ENCODE data around the gene TBC1D17. TPM values are rescaled to one million over a fixed set of nuclear protein-coding genes. Genes with fewer than 3 reads are reported as not detected.
"Not testable (repeated sequence)": the region's sequence is repeated elsewhere in the genome, so short reads cannot be mapped to it uniquely, and the experiment has no call there.

The TBC1D17 gene
- total RNA-seq, 2 experiments from 2014 or later: 42.3 to 47.6 TPM

DNA sequence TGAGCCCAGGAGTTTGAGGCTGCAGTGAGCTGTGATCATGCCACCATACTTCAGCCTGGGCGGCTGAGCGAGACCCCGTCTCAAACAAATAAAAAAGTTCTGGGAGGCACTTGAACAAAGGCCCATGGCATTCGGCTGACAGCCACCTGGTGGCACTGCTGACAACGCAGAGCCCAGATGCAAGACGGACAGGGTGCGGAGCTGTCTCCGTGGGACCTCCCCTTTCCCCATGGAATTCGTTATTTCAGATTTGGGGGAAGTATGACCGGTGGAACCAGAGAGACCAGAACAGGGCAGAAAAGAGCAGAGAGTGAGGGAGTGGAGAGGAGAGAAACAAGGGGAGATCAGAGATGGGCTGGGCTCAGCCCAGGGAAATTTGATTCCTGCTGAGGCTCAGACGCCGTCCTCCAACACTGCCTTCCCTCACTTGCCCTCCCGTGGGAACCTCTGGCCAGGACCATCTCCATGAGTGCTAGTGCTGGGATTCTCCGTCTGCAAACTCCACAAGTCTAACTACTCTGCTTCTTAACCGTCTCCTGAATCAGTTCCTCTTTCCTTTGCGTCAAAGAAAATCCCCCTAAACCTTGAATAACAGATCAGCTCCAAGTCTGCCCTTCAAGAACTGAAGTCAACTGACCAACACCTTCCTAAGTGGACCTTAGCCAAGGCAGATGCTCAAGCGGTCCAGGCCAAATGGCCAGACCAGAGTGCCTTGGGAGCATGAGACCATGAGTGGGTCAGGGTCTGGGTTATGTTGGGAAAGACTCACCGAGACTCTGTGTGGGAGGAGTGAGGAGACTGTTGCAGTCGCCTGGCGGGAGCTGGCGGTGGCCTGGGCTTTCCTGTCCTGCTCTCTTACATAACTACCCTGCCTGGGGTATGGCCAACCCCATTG is 39.6 kb downstream of the TBC1D17 start:
- no peak for DNase-seq
- CTCF ChIA-PET: no interaction called here
- Mint-ChIP-seq H3K4me3 (no peak overlapping the region), H3K9me3 (no peaks in the 10 kb centered on the region), H3K27ac (no peak overlapping the region), H3K27me3 (no peaks in the 10 kb centered on the region), H3K4me1 (peaks cover 50% of the 10 kb centered on the region), H3K36me3 (ENCODE audit: low read depth) (peaks cover 76% of the 10 kb centered on the region)
- POLR2A ChIA-PET: interaction anchor here (1.5 kb wide), 1 partner anchor 24 kb away, joined by 3 read pairs; no protein-coding TSS in a partner anchor

DNA sequence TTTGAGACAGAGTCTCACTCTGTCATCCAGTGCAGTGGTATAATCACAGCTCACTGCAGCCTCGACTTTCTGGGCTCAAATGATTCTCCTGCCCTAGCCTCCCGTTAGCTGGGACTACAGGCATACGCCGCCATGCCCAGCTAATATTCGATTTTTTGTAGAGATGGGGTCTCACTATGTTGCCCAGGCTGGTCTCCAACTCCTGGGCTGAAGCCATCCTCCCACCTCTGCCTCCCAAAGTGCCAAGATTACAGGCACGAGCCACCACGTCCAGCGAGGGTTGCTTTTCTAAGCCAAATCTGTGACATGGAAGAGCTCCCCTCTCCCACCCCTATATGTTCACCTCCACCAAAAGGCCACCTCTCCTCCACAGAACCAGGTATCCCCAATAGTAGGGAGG is 40.6 kb downstream of the TBC1D17 start:
- no peak overlapping the region for H3K4me3 Mint-ChIP-seq
- no peak overlapping the region for H3K27ac Mint-ChIP-seq
- ChIA-PET CTCF (interaction anchor here (0.6 kb wide), 1 partner anchor 12 kb away, joined by 3 read pairs; no protein-coding TSS in a partner anchor), POLR2A (interaction anchor here (4.1 kb wide), 1 partner anchor 11 kb away, joined by 27 read pairs; the partner anchor contains the start of genes ATF5 and NUP62)
- no peak for DNase-seq
- H3K9me3 Mint-ChIP-seq: no peaks in the 10 kb centered on the region
- peaks cover 49% of the 10 kb centered on the region for H3K4me1 Mint-ChIP-seq
- H3K27me3 Mint-ChIP-seq: no peaks in the 10 kb centered on the region
- H3K36me3 Mint-ChIP-seq (ENCODE audit: low read depth): peaks cover 77% of the 10 kb centered on the region

DNA sequence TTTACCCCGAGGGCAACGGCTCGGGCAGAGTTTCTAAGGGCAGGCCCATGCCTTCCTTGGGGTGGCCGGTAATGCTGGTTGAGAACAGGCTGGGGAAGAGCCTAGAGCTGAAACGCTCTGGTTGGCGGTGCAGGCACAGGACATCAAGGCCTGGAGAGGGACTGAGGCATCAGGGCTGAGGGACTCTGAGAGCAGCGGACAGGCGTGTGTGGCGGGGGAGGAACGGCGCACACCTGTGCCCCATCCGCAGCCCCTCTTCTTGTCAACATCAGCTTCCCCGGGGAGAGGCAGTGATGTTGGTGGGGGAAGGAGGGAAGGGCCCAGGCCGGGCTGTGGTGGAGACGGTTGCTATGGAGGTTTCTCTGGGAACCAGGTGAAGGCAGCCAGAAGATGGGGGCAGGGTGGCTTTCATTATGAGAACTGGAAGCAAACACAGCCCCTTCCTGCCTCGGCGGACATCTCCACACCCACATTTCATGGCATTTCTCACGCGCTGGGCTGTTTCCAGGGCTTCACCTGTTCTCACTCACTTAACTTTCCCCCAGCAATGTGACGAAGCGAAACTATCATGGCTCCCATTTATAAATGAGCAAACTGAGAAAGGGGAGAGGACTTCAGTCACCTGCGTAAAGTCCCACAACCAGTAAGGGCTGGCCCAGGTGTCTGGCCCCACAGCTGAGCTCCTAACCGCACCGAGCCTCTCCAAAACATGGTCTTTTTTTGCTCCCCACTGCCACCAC is 43.3 kb downstream of the TBC1D17 start:
- no peak for DNase-seq
- no peaks in the 10 kb centered on the region for H3K27me3 Mint-ChIP-seq
- CTCF ChIA-PET: interaction anchor here (0.5 kb wide), 1 partner anchor 21 kb away, joined by 3 read pairs; no protein-coding TSS in a partner anchor
- H3K27ac Mint-ChIP-seq: peak overlapping the region; percentile 52
- H3K4me1 Mint-ChIP-seq: peaks cover 51% of the 10 kb centered on the region
- no peaks in the 10 kb centered on the region for H3K9me3 Mint-ChIP-seq
- H3K36me3 Mint-ChIP-seq (ENCODE audit: low read depth): peaks cover 71% of the 10 kb centered on the region
- no peak overlapping the region for H3K4me3 Mint-ChIP-seq
- POLR2A ChIA-PET: interaction anchor here (1.0 to 4.1 kb wide), 2 partner anchors 8 to 21 kb away, joined by 3 to 27 read pairs; partner anchors contain the start of genes ATF5 and NUP62

DNA sequence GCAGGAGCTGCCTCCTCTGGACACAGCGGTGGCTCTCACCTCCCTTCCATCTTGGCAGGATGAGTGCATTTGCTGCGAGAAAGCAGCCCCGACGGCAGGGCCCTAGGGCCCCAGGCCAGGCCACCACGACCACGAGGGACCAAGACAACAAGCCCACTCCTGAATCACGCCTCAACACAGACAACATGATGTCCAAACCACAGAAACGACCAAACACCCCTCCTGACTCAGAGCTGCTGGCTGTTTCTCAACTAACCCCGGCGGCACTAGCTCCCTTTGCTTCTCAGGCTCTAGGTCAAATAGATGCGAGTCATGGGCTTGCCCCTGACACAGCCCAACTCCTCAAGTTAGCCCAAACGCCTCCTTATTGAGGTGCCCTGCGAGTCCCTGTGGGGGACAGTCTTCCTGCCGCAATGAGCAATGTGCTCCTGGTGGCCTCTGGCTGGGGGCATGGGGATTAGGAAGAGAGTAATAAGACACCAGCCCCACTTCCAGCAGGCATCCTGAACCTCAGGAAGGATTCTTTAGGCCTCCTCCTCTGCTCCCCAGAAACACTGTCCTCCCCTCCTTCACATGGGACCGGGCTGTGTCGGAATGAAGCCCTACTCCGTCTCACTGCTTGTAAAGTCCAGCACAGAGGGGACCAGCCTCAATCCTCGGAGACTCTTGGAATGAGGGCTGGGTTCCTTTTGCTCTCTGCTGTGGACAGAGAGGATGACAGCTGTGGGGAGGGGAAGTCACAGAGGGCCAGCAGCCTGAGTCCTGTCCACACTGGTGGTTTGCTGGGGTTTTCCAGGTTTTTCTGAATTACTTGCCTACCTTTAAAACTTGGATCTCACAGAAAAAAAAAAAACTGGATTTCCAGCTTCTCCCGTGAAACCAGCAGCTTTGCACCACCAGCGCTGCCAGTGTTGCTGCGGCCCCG is 44.6 kb downstream of the TBC1D17 start:
- H3K4me1 Mint-ChIP-seq: peaks cover 57% of the 10 kb centered on the region

DNA sequence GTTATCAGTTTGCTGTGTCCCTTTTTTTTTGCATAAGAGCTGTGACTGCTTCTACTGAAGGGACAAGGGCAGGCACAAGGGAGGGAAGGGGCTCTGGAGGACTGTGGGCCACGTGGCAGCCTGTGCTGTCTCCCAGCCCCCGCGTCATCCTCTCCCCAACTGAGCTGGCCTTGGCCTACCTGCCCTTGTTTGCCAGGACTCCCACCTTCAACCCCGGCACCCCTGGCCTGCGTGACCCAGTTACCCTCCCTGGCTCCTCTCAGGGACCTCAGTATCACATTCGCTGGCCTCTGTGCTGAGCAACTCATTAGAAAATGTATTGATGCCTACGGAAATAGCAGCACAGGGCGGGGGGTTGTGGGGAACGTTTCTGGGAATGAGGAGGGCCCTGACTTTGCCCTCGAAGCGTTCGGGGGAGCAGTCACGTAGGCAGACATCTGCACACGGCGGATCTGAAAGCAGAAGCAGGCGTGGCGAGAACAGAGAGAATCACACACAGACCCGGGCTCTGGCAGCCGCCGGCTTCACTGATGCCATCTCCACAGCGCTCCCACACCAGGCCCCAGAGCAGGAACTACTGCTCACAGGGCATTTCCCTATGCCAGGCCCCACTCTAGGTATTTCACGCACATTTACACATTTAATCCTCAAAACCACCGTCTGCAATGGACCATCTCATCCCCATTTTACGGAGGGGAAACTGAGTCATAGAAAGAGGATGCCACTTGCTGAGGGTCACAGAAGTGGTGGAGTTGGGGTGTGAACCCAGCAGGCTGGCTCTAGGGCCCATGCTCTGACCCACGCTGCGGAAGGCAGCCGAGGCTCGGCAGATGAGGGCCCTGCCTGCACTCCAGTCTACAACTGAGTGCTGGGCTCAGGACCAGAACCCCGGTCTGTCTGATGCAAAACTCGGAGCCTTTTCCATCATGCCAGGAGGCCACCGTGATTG is 45.8 kb downstream of the TBC1D17 start:
- peaks cover 69% of the 10 kb centered on the region for H3K36me3 Mint-ChIP-seq (ENCODE audit: low read depth)
- H3K27ac Mint-ChIP-seq: peak overlapping the region; percentile 38
- H3K9me3 Mint-ChIP-seq: no peaks in the 10 kb centered on the region
- H3K27me3 Mint-ChIP-seq: no peaks in the 10 kb centered on the region
- peaks cover 64% of the 10 kb centered on the region for H3K4me1 Mint-ChIP-seq
- H3K4me3 Mint-ChIP-seq: no peak overlapping the region
- ChIA-PET POLR2A (no interaction called here), CTCF (no interaction called here)
- DNase-seq: no peak

More for the DNA sequence above, 44.6 kb downstream of the TBC1D17 start:
- CTCF ChIA-PET: no interaction called here
- H3K27me3 Mint-ChIP-seq: no peaks in the 10 kb centered on the region
- H3K27ac Mint-ChIP-seq: no peak overlapping the region
- DNase-seq: no peak
- peaks cover 70% of the 10 kb centered on the region for H3K36me3 Mint-ChIP-seq (ENCODE audit: low read depth)
- POLR2A ChIA-PET: interaction anchor here (4.1 kb wide), 1 partner anchor 7 kb away, joined by 27 read pairs; the partner anchor contains the start of genes ATF5 and NUP62
- no peaks in the 10 kb centered on the region for H3K9me3 Mint-ChIP-seq
- no peak overlapping the region for H3K4me3 Mint-ChIP-seq

DNA sequence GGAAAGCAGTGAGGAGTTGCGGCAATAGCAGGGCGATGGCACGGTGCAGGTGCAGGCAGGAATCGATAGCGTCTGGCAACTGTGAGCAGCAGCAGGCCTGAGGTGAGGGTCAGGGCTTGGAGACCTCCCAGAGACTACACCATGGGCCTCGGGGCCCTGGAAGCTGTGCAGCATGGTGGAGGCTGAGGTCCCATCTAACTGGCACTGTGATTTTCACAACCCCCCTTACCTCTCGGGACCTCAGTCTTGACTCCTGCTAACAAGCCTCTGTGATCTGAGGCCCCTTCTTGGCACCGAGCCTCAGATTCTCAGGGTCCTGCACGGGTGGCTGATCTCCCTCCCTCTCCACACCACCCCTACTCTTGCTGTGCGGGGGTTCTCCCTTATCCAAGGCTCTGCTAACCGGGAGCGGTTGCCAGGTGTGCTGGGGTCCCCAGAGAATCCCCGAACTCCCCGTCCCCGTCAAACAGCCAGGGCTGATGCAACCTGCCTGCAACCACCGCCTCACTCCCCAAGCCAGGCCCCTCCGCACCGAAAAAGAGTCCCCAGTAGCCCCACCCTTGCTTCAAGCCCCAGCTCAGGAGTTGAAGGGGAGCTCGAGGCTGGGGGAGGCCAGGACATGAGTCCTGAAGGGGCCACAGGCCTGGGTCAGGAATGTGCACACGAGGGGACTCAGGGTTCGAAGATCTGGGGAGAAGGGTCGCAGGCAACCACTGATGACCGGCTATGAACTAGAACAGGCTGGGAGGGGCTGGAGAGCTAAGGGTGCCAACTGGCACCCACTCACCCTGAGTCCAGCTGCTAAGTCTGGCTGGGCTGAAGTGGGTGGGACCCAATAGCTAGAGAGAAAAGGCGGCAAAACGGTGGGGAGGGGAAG is 46.7 kb downstream of the TBC1D17 start:
- ChIA-PET CTCF (no interaction called here), POLR2A (no interaction called here)
- Mint-ChIP-seq H3K36me3 (ENCODE audit: low read depth) (peaks cover 72% of the 10 kb centered on the region), H3K27ac (peak overlapping the region; percentile 21), H3K27me3 (no peaks in the 10 kb centered on the region), H3K4me1 (peaks cover 68% of the 10 kb centered on the region), H3K9me3 (no peaks in the 10 kb centered on the region), H3K4me3 (no peak overlapping the region)
- no peak for DNase-seq

DNA sequence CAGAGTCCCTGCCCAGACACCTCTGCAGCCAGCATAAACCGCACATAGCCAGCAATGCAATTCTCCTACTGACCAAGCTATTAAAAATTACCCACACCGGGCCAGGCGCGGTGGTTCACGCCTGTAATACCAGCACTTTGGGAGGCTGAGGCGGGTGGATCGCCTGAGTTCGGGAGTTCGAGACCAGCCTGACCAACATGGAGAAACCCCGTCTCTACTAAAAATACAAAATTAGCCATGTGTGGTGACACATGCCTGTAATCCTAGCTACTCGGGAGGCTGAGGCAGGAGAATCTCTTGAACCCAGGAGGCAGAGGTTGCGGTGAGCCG is 47.3 kb downstream of the TBC1D17 start:
- Mint-ChIP-seq H3K36me3 (ENCODE audit: low read depth) (peaks cover 74% of the 10 kb centered on the region), H3K4me1 (peaks cover 70% of the 10 kb centered on the region)
- H3K27me3 Mint-ChIP-seq, CTCF ChIA-PET, H3K27ac Mint-ChIP-seq, DNase-seq, H3K4me3 Mint-ChIP-seq, H3K9me3 Mint-ChIP-seq, POLR2A ChIA-PET: not testable (repeated sequence)

DNA sequence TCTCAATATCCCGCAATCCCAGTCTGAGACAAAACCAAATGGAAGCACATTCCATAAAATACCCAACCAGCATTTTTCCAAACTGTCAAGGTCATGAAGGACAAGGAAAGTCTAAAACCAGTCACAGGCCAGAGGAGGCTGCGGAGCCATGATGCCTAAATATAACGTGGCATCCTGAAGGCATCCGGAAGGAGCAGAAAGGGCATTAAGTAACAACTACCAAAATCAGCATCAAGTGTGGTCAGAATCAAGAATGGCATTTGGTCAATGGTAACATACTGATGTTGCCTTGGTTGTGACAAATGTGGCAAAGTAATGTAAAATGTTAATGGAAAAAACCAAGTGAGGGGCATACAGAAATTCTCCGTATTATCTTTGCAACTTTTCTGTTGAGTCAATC is 48.0 kb downstream of the TBC1D17 start:
- H3K4me1 Mint-ChIP-seq: peaks cover 74% of the 10 kb centered on the region
- peaks cover 77% of the 10 kb centered on the region for H3K36me3 Mint-ChIP-seq (ENCODE audit: low read depth)

DNA sequence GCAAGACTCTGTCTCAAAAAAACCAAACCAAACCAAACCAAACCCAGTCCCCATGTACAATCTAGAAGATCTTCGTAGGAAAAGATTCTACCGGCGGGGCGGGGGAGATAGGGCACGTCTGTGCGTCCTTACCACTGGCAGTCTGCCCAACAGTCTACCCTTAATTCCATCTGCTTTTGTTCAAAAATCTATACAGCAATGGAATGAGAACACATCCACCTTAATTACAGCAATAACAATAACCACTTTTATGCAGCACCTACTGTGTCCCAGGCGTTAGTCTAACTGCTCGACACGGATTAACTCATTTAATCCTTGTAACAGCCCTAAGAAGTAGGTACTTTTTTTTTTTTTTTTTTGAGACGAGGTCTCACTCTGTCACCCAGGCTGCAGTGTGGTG is 49.0 kb downstream of the TBC1D17 start:
- no peak overlapping the region for H3K27ac Mint-ChIP-seq
- ChIA-PET POLR2A (interaction anchor here (2.3 to 3.9 kb wide), 4 partner anchors 7 to 76 kb away, joined by 5 to 39 read pairs (median 25); partner anchors contain the start of genes AKT1S1, PTOV1 and TBC1D17), CTCF (no interaction called here)
- H3K9me3 Mint-ChIP-seq: no peaks in the 10 kb centered on the region
- peaks cover 76% of the 10 kb centered on the region for H3K36me3 Mint-ChIP-seq (ENCODE audit: low read depth)
- no peak overlapping the region for H3K4me3 Mint-ChIP-seq
- H3K27me3 Mint-ChIP-seq: no peaks in the 10 kb centered on the region
- peaks cover 74% of the 10 kb centered on the region for H3K4me1 Mint-ChIP-seq
- no peak for DNase-seq

More for the DNA sequence above, 48.0 kb downstream of the TBC1D17 start:
- Mint-ChIP-seq H3K27ac (no peak overlapping the region), H3K27me3 (no peaks in the 10 kb centered on the region), H3K4me3 (no peak overlapping the region), H3K9me3 (no peaks in the 10 kb centered on the region)
- POLR2A ChIA-PET: no interaction called here
- no peak for DNase-seq
- CTCF ChIA-PET: no interaction called here

DNA sequence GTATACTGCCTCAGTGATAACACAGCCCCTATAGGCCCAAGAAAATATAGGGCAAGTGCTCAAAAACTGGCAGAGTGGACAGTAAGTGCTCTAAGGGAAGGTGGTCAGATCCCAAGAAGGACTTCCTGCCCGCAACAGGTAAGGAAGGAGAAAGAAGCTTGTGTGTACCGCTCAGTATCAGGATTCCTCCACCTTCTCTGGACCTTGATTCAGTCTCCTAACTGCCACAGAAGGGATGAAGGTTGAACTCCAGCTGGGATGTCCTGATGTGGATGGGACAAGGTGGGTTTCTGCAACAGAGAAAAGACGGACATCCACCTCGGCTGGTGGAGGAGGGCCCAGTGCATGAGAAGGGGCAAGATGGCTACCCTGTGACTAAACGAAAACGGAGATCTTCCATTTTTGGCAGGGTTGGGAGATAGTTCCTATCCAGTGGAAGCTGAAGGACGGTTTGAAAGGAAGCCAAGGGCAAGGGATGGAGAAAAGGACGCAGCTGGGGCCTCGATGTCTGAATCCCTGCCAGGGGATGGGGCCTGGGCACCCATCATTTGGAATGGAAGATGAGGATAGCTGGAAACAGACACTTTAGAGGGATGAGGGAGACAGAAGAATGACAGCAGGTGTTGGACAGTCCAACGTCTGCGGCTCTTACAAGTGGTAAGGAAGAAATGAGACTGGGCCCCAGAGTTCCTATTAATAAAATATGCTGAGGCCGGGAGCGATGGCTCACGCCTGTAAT is 50.2 kb downstream of the TBC1D17 start:
- H3K36me3 Mint-ChIP-seq (ENCODE audit: low read depth): peaks cover 74% of the 10 kb centered on the region
- CTCF ChIA-PET: interaction anchor here (0.7 to 1.2 kb wide), 4 partner anchors 8 to 98 kb away, joined by 3 to 4 read pairs (median 3); partner anchors contain the start of gene ZNF473

More for the DNA sequence above, 50.2 kb downstream of the TBC1D17 start:
- Mint-ChIP-seq H3K4me3 (peak overlapping the region; percentile 95), H3K4me1 (peaks cover 75% of the 10 kb centered on the region), H3K27me3 (no peaks in the 10 kb centered on the region), H3K9me3 (peaks cover 2% of the 10 kb centered on the region), H3K27ac (peak overlapping the region; percentile 97)
- POLR2A ChIA-PET: interaction anchor here (0.6 to 3.9 kb wide), 15 partner anchors 8 to 878 kb away, joined by 3 to 43 read pairs (median 4); partner anchors contain the start of genes AKT1S1, FUZ, IL4I1 and PTOV1
- no peak for DNase-seq
